ENCODE measurements around the gene ABCC9. TPM values are rescaled to one million over a fixed set of nuclear protein-coding genes. Genes with fewer than 3 reads are reported as not detected.

Gene ABCC9
- total RNA-seq, 1 donor from 2014 or later = 0.17 TPM

GRCh38 chr12:21895651-21896050, 45.6 kb downstream of the ABCC9 start:
- Histone ChIP-seq H3K36me3 (ENCODE audit: control insufficient read depth, insufficient read depth, low read length) (no peaks in the 10 kb centered on the region), H3K4me3 (ENCODE audit: low read depth, low read length) (no peak overlapping the region), H3K27me3 (ENCODE audit: control insufficient read depth, insufficient read depth, low read length) (no peaks in the 10 kb centered on the region)
- no peak for DNase-seq (ENCODE audit: low read depth)
- no peak for TF ChIP-seq CTCF (IDR thresholded peaks at IDR 0.05; ENCODE audit: insufficient read depth, low read length, poor library complexity, severe bottlenecking)

- Histone ChIP-seq H3K36me3 (ENCODE audit: control insufficient read depth, insufficient read depth, low read length) (no peaks in the 10 kb centered on the region), H3K4me3 (ENCODE audit: low read depth, low read length) (no peak overlapping the region), H3K27me3 (ENCODE audit: control insufficient read depth, insufficient read depth, low read length) (no peaks in the 10 kb centered on the region)
- DNase-seq (ENCODE audit: low read depth) = no peak
- no peak for TF ChIP-seq CTCF (IDR thresholded peaks at IDR 0.05; ENCODE audit: insufficient read depth, low read length, poor library complexity, severe bottlenecking)
Measured at GRCh38 chr12:21894792-21895595, 46.2 kb downstream of the ABCC9 start.

GRCh38 chr12:21893924-21894323, 47.3 kb downstream of the ABCC9 start:
- no peak overlapping the region for H3K4me3 ChIP-seq (ENCODE audit: low read depth, low read length)
- DNase-seq (ENCODE audit: low read depth) = no peak
- no peaks in the 10 kb centered on the region for H3K36me3 ChIP-seq (ENCODE audit: control insufficient read depth, insufficient read depth, low read length)
- no peaks in the 10 kb centered on the region for H3K27me3 ChIP-seq (ENCODE audit: control insufficient read depth, insufficient read depth, low read length)
- no peak for TF ChIP-seq CTCF (IDR thresholded peaks at IDR 0.05; ENCODE audit: insufficient read depth, low read length, poor library complexity, severe bottlenecking)

GRCh38 chr12:21892341-21892740, 48.9 kb downstream of the ABCC9 start:
- Histone ChIP-seq H3K4me3 (ENCODE audit: low read depth, low read length) (no peak overlapping the region), H3K36me3 (ENCODE audit: control insufficient read depth, insufficient read depth, low read length) (no peaks in the 10 kb centered on the region), H3K27me3 (ENCODE audit: control insufficient read depth, insufficient read depth, low read length) (no peaks in the 10 kb centered on the region)
- no peak for TF ChIP-seq CTCF (IDR thresholded peaks at IDR 0.05; ENCODE audit: insufficient read depth, low read length, poor library complexity, severe bottlenecking)
- no peak for DNase-seq (ENCODE audit: low read depth)

GRCh38 chr12:21891751-21892217, 49.4 kb downstream of the ABCC9 start:
- Histone ChIP-seq H3K27me3 (ENCODE audit: control insufficient read depth, insufficient read depth, low read length) (no peaks in the 10 kb centered on the region), H3K4me3 (ENCODE audit: low read depth, low read length) (no peak overlapping the region), H3K36me3 (ENCODE audit: control insufficient read depth, insufficient read depth, low read length) (no peaks in the 10 kb centered on the region)
- DNase-seq (ENCODE audit: low read depth) = no peak
- TF ChIP-seq CTCF (IDR thresholded peaks at IDR 0.05; ENCODE audit: insufficient read depth, low read length, poor library complexity, severe bottlenecking) = no peak

All from kidney epithelial cell (primary cell).